GM13976 (cell line): ENCODE measurements around the gene NCLN.

Source experiments
- DNase-seq: peaks from one replicate; pipeline ENCODE4 v3.0.0; 2012; ENCODE audit warnings: low spot score
- in situ Hi-C: fragments of 300-500 bp; cut with MboI; formaldehyde crosslinking; loops from one replicate; pipeline ENCODE4 v1.12.0; 2022; ENCODE audit warnings: low sequenced_read_pairs, mixed read lengths, inconsistent platforms; ENCODE audit not compliant: unreplicated experiment
- TF ChIP-seq, protein P1 (sequence below): IDR thresholded peaks from 2 replicates; pipeline ENCODE4 v1.5.1; 2012; ENCODE audit warnings: borderline replicate concordance, mild to moderate bottlenecking; ENCODE audit not compliant: insufficient read depth; ENCODE audit errors: extremely low read depth, missing control alignments, control extremely low read depth

The NCLN gene

DNA sequence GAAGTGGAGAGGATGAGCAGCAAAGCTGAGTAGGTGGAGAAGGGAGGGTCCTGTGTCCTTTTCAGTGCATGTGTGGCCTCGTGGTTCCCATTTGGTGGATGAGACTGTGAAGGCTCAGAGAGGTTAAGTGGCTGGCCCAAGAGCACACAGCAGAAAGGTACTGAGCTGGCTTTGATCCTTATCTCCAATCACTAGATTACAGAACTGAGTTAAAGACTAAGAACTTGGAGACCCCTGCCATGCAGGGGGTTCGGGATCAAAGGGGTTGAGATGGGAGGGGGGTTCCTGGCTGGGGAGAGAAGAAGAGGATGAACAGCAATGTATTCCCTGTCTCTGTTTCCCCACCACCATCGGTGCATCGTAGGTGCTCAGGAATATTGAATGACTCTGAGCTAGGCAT is 50.5 kb downstream of the NCLN start:
- TF ChIP-seq, protein P1, sequence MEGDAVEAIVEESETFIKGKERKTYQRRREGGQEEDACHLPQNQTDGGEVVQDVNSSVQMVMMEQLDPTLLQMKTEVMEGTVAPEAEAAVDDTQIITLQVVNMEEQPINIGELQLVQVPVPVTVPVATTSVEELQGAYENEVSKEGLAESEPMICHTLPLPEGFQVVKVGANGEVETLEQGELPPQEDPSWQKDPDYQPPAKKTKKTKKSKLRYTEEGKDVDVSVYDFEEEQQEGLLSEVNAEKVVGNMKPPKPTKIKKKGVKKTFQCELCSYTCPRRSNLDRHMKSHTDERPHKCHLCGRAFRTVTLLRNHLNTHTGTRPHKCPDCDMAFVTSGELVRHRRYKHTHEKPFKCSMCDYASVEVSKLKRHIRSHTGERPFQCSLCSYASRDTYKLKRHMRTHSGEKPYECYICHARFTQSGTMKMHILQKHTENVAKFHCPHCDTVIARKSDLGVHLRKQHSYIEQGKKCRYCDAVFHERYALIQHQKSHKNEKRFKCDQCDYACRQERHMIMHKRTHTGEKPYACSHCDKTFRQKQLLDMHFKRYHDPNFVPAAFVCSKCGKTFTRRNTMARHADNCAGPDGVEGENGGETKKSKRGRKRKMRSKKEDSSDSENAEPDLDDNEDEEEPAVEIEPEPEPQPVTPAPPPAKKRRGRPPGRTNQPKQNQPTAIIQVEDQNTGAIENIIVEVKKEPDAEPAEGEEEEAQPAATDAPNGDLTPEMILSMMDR: no peak

DNA sequence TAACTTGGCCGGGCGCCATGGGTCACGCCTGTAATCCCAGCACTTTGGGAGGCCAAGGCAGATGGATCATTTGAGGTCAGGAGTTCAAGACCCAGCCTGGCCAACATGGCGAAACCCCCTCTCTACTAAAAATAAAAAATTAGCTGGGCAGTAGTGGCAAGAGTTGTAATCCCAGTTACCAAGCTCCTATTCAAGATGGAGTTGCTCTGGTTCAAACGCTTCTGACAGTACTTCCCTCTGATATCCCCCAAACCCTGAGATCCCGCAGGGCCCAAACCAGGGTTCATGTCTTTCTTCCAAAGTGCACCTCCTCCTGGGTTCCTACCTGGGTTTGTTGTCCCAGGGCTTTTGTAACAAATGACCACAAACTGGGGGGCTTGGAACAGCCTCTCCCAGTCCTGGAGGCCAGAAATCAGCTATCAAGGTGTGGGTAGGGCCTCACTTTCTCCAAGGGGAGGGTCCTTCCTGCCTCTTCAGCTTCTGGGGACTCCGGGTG is 52.4 kb downstream of the NCLN start:
- TF ChIP-seq, protein P1: no peak
- in situ Hi-C loops: no loop called here
- no peak for DNase-seq

More for the DNA sequence above, 50.5 kb downstream of the NCLN start:
- no peak for DNase-seq
- in situ Hi-C loops: no loop called here

DNA sequence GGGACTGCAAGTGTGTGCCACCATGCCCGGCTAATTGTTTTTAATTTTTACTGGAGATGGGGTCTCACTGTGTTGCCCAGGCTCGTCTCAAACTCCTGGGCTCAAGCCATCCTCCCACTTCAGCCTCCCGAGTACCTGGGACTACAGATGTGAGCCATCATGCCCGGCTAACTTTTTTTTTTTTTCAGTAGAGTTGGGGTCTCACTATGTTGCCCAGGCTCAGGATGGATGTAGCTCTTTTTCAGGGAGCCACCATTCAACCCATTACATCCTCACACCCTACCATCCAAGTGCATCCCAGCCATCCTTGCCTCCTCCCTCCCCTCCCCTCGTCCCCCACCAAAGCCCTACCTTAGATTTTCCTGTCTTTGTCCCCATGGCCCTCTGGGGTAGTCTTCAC is 53.6 kb downstream of the NCLN start:
- TF ChIP-seq, protein P1: no peak
- in situ Hi-C loops: no loop called here
- DNase-seq: no peak

DNA sequence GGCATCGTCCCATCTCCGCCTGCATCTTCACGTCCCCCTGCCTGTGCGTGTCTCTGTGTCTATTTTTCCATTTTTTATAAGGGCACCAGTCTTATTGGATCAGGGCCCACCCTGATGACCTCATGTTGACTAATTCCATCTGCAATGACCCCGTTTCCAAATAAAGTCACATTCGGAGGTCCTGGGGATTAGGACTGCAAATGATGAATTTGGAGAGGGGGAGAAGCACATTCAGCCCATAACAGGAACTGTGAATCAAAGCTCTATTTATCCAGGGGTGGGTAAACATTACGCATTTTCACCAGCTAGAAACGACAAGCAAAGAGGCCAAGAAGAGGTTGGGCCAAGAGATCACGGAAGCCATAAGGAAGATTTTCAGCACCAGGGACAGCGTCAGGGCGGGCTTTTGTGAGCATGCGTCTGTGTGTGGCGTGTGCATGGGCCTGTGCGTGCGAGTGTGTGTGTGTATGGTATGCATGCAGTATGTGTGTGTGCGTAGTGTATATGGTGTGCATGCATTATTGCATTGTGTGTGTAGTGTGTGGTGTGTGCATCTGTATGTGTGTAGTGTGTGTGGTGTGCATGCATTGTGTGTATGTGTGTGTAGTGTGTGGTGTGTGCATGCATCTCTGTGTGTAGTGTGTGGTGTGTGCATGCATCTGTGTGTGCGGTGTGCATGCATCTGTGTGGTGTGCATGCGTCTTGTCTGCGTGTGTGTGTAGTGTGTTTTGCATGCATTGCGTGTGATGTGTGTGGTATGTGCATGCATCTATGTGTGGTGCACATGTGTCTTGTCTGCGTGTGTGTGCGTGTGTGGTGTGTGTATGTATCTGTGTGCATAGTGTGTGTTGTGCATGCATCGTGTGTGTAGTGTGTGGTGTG is 58.3 kb downstream of the NCLN start:
- peak; percentile 59 for DNase-seq
- in situ Hi-C loops: no loop called here
- TF ChIP-seq, protein P1: no peak

DNA sequence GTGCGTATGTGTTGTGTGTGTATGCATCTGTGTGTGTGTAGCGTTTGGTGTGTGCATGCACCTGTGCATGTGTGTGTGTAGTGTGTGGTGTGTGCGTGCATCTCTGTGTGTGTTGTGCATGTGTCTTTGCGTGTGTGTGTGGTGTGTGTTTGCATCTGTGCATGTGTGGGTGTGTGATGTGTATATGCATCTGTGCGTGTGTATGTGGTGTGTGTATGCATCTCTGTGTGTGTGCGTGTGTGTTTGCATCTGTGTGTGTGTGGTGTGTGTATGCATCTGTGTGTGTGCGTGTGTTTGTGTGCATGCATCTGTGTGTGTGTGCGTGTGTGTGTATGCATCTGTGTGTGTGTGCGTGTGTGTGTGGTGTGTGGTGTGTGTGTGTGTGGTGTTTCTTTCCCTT is 59.3 kb downstream of the NCLN start:
- in situ Hi-C loops: no loop called here
- DNase-seq: no peak
- TF ChIP-seq, protein P1: no peak

DNA sequence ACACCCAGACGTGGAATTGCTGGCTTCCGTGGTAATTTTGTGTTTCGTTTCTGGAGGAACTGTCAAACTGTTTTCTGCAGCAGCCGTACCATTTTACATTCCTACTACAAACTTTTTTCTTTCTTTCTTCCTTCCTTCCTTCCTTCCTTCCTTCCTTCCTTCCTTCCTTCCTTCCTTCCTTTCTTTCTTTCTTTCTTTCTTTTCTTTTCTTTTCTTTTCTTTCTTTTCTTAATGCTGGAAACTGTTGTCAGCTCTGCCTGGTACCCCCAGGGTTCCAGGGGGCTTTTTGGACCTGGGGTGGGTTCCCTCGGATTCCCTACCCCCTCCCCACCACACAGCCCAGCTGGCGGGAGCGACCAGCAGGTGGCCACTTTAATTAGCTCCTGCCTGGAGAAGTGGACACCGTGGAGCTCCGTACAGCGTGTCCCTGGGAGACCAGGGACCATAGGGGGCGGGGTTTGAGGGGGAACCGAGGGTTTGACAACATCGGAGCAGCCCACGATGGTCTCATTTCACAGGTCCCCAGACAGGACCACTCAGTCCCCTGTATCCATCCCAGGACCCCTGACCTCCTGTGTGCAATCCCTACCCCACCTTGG is 63.1 kb downstream of the NCLN start:
- in situ Hi-C loops: no loop called here
- TF ChIP-seq, protein P1: no peak

More for the DNA sequence above, 63.1 kb downstream of the NCLN start:
- DNase-seq: no peak
